GM19099 (cell line): Measurements from ENCODE around the gene GYG1.

Source experiments
- POLR2A ChIP-seq: IDR thresholded peaks from 3 replicates; pipeline ENCODE4 v1.6.1; 2011; ENCODE audit warnings: low read depth; ENCODE audit not compliant: insufficient read length; ENCODE audit errors: extremely low read depth

Gene GYG1

GRCh38 chr3:149003653-149004305 is 12.4 kb downstream of the GYG1 start:
- TF ChIP-seq POLR2A: no peak

- TF ChIP-seq POLR2A: no peak
Observed at GRCh38 chr3:149004622-149005021, 13.3 kb downstream of the GYG1 start.

DNA sequence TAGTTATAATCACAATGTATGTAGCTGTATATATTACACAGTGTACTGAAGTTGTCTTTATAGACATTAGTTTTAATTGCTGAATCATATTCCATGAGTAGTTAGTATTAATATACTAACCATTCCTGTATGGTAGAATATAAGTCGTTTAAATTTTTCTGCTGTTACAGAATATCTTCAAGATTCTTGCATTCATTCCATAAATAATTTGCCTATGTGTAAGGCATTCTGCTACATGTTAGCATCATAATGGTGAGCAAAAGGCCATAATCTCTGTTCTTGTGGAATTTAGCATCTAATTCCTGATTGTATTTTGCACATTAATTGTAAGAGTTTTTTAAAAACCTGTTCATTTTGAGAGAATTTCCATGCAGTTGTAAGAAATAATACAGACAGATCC is 14.1 kb downstream of the GYG1 start:
- no peak for TF ChIP-seq POLR2A

- no peak for TF ChIP-seq POLR2A
Observed at GRCh38 chr3:149007567-149008257, 16.4 kb downstream of the GYG1 start.

DNA sequence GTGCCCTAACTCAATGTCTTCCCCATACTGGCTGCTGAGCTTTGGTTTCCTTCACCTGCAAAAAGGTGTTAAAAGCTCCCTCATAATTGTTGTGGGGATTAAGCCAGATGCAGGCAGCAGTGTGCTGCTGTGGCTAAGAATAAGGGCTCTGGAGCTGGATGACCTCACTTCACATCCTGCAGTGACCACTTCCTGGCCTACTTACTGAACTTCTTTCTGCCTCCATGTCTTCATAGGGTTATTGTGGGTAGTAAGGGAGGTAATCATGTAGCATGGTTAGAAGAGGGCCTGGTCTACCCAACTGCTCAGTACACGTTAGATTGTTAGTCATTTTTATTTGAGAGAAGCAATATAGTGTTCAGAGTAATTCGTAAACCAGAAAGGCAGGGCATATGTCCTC is 18.4 kb downstream of the GYG1 start:
- no peak for TF ChIP-seq POLR2A

GRCh38 chr3:149010504-149010951 is 19.2 kb downstream of the GYG1 start:
- TF ChIP-seq POLR2A: no peak

- no peak for TF ChIP-seq POLR2A
Observed at GRCh38 chr3:149010966-149011365, 19.6 kb downstream of the GYG1 start.

- no peak for TF ChIP-seq POLR2A
Observed at GRCh38 chr3:149011676-149012075, 20.3 kb downstream of the GYG1 start.

DNA sequence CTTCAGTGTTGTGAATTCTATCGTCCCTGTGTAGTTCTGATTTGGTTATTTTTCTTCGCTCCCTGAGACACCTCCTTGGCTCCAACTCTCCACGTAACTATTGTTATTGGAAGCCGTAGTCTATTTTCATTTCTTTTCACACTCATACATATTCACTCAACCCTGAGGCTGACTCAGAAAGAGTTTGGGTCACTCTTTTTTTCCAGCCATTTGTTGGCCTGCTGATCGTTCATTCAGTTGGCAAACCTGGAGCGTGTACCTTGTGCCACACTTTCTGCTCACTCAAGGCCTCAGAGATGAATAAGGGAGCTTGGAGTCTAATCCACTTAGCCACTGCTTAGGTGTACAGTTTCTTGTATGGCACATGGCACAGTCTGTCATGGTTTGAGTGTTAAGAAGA is 22.4 kb downstream of the GYG1 start:
- no peak for TF ChIP-seq POLR2A

DNA sequence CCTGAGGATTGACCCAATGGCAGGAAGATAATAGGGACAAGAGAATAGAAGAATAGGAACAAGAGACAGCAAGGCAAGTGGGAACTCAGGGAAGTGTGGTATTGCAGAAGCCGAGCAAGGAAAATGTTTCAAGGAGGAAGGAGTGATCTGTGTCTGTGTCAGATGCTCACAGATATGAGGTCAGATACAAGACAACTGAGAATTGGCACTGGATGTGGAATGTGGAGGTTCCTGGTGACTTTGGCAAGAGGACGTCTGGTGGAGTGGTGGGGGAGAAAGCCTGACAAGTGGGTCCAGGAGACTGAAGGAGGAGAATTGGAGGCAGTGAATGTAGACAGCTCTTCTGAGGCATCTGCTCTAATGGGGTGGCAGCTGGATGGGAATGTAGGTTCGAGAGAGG is 24.1 kb downstream of the GYG1 start:
- no peak for TF ChIP-seq POLR2A

DNA sequence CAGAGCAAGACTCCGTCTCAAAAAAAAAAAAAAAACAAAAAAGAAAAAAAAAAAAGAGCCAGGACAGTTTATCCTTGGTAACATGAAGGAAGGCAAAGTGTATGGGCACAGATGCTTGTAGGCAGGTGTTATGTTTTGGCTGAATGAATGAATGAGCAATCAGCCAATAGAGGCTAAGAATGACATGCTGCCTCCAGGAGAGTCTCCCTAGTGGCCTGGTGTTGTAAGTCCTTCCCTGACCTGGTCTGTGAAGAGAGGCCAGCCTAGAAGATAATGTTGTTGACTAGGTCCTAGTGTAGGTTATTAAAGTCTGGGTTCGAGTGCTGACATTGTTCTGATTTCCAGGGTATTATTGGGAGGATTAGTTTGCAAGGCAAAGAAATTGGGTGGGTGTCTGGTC is 24.9 kb downstream of the GYG1 start:
- TF ChIP-seq POLR2A: no peak

DNA sequence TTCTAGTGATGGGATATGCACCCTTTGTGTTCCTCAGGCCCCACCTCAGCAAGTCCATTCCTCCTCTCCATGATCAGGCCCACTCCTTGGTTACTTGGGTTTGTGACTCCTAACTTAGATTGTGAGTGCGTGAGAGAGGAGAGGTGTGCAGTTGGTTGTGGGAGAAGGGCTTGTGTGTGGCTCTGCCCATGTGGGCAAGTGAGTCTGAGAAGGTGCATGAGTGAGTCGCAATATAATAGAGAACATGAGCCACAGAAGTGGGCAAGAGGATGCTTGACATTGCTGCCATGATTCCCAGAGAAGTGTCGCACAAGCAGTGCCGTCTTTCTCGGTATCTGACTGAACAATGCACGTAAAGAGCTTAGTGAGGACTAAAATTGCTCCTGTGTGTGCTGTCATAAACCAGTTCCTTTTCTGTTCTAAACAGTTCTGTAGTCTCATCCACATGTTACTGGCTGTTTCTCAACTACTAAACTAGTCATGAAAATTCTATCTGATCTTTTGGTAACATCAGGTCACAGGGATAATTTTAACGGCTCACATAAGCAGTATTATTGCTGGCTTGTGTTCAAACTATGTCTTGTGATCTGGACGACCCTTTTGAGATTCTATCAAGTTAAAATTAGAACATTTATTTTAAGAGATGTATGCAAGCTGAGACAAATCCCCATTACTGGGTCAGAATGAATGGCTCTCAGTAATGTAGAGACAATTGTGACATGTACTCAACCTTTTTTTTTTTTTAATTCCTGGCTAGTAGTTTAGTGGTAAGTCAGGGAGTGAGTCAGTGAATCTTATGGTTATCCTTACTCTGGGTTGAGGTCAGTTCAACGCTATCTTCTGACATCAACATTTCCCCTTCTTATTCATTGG is 25.6 kb downstream of the GYG1 start:
- no peak for TF ChIP-seq POLR2A

DNA sequence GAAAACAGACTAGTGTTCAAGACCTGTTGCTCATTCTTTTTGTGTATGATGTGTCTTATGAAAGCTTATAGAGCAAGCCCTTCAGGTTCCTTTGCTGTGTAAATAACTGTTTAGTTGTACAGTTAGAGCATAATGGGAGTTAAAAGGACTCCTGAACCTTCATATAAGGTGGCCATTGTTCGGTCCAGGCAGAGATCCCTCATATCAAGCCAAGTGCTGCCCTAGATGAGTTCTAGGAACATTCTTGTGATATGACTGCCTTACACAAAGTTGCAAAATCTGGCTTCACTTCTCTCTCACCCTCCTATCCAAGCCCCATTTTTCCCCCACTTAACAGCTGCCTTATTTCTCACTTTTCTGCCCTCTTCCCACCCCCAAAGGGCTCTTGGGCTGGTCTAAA is 26.9 kb downstream of the GYG1 start:
- TF ChIP-seq POLR2A: no peak

DNA sequence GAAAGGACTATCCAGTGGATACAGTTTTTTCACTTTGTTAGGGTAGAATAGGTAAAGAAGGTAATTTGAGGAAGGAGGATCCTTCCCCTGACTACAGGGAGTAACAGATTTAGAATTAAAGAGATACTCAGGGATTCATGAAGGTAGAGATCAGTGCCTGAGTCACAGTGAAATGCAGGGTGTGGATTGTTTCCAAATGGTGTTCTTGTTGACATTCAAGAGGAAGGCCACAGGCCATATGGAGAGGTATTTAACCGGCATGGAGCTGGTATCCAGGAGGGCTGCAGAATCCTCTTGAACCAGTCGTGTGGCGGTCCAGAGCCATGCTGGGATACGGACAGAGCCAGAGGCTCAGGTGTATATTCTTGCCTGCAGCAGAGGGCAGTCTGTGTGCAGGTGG is 28.2 kb downstream of the GYG1 start:
- TF ChIP-seq POLR2A: no peak

GRCh38 chr3:149020196-149020838 is 29.0 kb downstream of the GYG1 start:
- no peak for TF ChIP-seq POLR2A
